ENCODE data around the gene TRPV2.

GRCh38 chr17:16447676-16448075 is 32.3 kb downstream of the TRPV2 start:
- TF ChIP-seq CTCF (IDR thresholded peaks at IDR 0.05) (no peak), POLR2A (IDR thresholded peaks at IDR 0.05) (no peak), EP300 (IDR thresholded peaks at IDR 0.05) (no peak)
